SK-N-SH (cell line): ENCODE measurements around the gene PHOSPHO1. TPM values are rescaled to one million over a fixed set of nuclear protein-coding genes. Genes with fewer than 3 reads are reported as not detected.

ENCODE experiments used
- CTCF ChIA-PET: fragments of 300-600, 350-600 bp; formaldehyde crosslinking; extraction: SDS; loops from one replicate; lab custom pipeline; 2021; lab: Yijun Ruan, JAX
- POLR2A ChIA-PET: fragments of 350-600 bp; sonication (Branson Sonifier 250); formaldehyde crosslinking; extraction: SDS; loops from one replicate; lab custom pipeline; 2020; ENCODE audit warnings: antibody characterized with exemption, inconsistent platforms; lab: Yijun Ruan, JAX
- DNase-seq: peaks from one replicate; pipeline ENCODE4 v3.0.0; 2012
- H2AFZ ChIP-seq: fragments of 200-600 bp; sonication (generic); 2 replicates; pipeline ENCODE4 v1.8.1; 2016; ENCODE audit warnings: antibody characterized with exemption, mild to moderate bottlenecking, low read depth
- H3F3A ChIP-seq: fragments of 200-600 bp; sonication (generic); replicated peaks from 2 replicates; pipeline ENCODE3; 2016; ENCODE audit warnings: antibody characterized with exemption, mild to moderate bottlenecking; ENCODE audit not compliant: insufficient read depth
- H3K27ac ChIP-seq, 2 experiments: fragments of 200-500 bp in 1 of 2; fragments of 200-600 bp in 1 of 2; sonication (Bioruptor generic) in 1 of 2; sonication (generic), shearing (Covaris generic) in 1 of 2; 2 replicates each; pipeline versions ENCODE4 v1.5.1 to v1.6.1; 2014 to 2016; ENCODE audit warnings: low read depth in 2 of 2, inconsistent platforms in 1 of 2, low read length in 1 of 2, mild to moderate bottlenecking in 1 of 2, mixed read lengths in 1 of 2
- H3K27me3 ChIP-seq: fragments of 200-600 bp; sonication (generic), shearing (Covaris generic); 2 replicates; pipeline ENCODE4 v1.6.1; 2016; ENCODE audit warnings: mixed run types; ENCODE audit not compliant: insufficient read depth
- H3K36me3 ChIP-seq, 2 experiments: fragments of 200-500 bp in 1 of 2; fragments of 200-600 bp in 1 of 2; sonication (Bioruptor generic) in 1 of 2; sonication (generic) in 1 of 2; replicated peaks in 1 of 2; 2 replicates each; pipeline versions ENCODE3 to v1.5.1; 2014 to 2016; ENCODE audit warnings: low read length in 1 of 2, mild to moderate bottlenecking in 1 of 2; ENCODE audit not compliant: insufficient read depth in 2 of 2, control insufficient read depth in 1 of 2
- H3K4me1 ChIP-seq, 2 experiments: fragments of 200-500 bp in 1 of 2; fragments of 200-600 bp in 1 of 2; sonication (Bioruptor generic) in 1 of 2; sonication (generic), shearing (Covaris generic) in 1 of 2; 2 replicates each; pipeline versions ENCODE4 v1.5.1 to v1.6.1; 2014 to 2016; ENCODE audit warnings: low read depth in 1 of 2, low read length in 1 of 2, mixed run types in 1 of 2; ENCODE audit not compliant: insufficient read depth in 2 of 2, control insufficient read depth in 1 of 2
- H3K4me2 ChIP-seq: fragments of 200-600 bp; sonication (generic), shearing (Covaris generic); 2 replicates; pipeline ENCODE4 v1.6.1; 2017; ENCODE audit warnings: mixed run types
- H3K4me3 ChIP-seq, 2 experiments: fragments of 200-500 bp in 1 of 2; fragments of 200-600 bp in 1 of 2; sonication (Bioruptor generic) in 1 of 2; sonication (generic), shearing (Covaris generic) in 1 of 2; 2 replicates each; pipeline versions ENCODE4 v1.5.1 to v1.8.1; 2014 to 2016; ENCODE audit warnings: low read depth in 2 of 2, inconsistent platforms in 1 of 2, low read length in 1 of 2, mild to moderate bottlenecking in 1 of 2, mixed read lengths in 1 of 2, moderate library complexity in 1 of 2
- H3K79me2 ChIP-seq: fragments of 200-600 bp; sonication (generic); 2 replicates; pipeline ENCODE4 v1.8.1; 2017; ENCODE audit warnings: mild to moderate bottlenecking; ENCODE audit not compliant: insufficient read depth
- H3K9ac ChIP-seq: fragments of 200-600 bp; sonication (generic); 2 replicates; pipeline ENCODE4 v1.6.1; 2017; ENCODE audit warnings: mixed run types
- H3K9me2 ChIP-seq: fragments of 200-600 bp; sonication (generic); 2 replicates; pipeline ENCODE4 v1.6.1; 2017; ENCODE audit warnings: mixed run types
- H3K9me3 ChIP-seq: fragments of 200-600 bp; sonication (generic); 2 replicates; pipeline ENCODE4 v1.6.1; 2017; ENCODE audit warnings: mixed run types, mild to moderate bottlenecking, moderate library complexity
- H4K20me1 ChIP-seq: fragments of 200-600 bp; sonication (generic); 2 replicates; pipeline ENCODE4 v1.6.1; 2017; ENCODE audit warnings: mild to moderate bottlenecking, mixed run types; ENCODE audit not compliant: insufficient read depth
- CHD2 ChIP-seq: fragments of 150-350 bp; IDR thresholded peaks from 2 replicates; pipeline ENCODE4 v1.6.1; 2018; ENCODE audit warnings: low read length; ENCODE audit not compliant: partially characterized antibody
- CTCF ChIP-seq: fragments of 200-600 bp; sonication (generic); IDR thresholded peaks from 2 replicates; pipeline ENCODE4 v1.6.1; 2017; ENCODE audit warnings: antibody characterized with exemption, mild to moderate bottlenecking, moderate library complexity
- ELF1 ChIP-seq: IDR thresholded peaks from 2 replicates; pipeline ENCODE4 v1.4.0; 2012
- IRF3 ChIP-seq: fragments of 150-350 bp; IDR thresholded peaks from 2 replicates; pipeline ENCODE4 v1.6.1; 2016; ENCODE audit warnings: mild to moderate bottlenecking, low read depth, low read length
- JUND ChIP-seq: IDR thresholded peaks from 2 replicates; pipeline ENCODE4 v1.4.0; 2012
- MAX ChIP-seq: IDR thresholded peaks from 2 replicates; pipeline ENCODE4 v1.4.0; 2012; ENCODE audit warnings: low read depth
- NRF1 ChIP-seq: IDR thresholded peaks from 2 replicates; pipeline ENCODE4 v1.6.1; 2012; ENCODE audit warnings: low read depth, mild to moderate bottlenecking, low read length
- PBX3 ChIP-seq: IDR thresholded peaks from 2 replicates; pipeline ENCODE4; 2012
- RFX5 ChIP-seq: IDR thresholded peaks from 2 replicates; pipeline ENCODE4 v1.6.1; 2012; ENCODE audit warnings: mild to moderate bottlenecking, improper control_type of control experiment, low read length
- SIN3A ChIP-seq: IDR thresholded peaks from 2 replicates; pipeline ENCODE4 v1.6.1; 2012; ENCODE audit warnings: low read depth, mild to moderate bottlenecking, low read length, moderate library complexity, borderline replicate concordance
- TEAD4 ChIP-seq: IDR thresholded peaks from 2 replicates; pipeline ENCODE4 v1.4.0; 2012; ENCODE audit warnings: mild to moderate bottlenecking, borderline replicate concordance; ENCODE audit not compliant: insufficient read depth
- USF1 ChIP-seq: IDR thresholded peaks from 2 replicates; pipeline ENCODE4 v1.4.0; 2012; ENCODE audit warnings: low read depth, borderline replicate concordance
- USF2 ChIP-seq: fragments of 150-350 bp; IDR thresholded peaks from 2 replicates; pipeline ENCODE4 v1.6.1; 2017; ENCODE audit warnings: antibody characterized with exemption, low read length, low read depth, borderline replicate concordance
- ZBTB33 ChIP-seq: IDR thresholded peaks from 2 replicates; pipeline ENCODE4 v1.4.0; 2012; ENCODE audit warnings: low read depth, borderline replicate concordance
- WGBS: methylation state at CpG from one replicate; pipeline ENCODE4 v1.1.6; 2017; ENCODE audit warnings: low lambda C conversion rate; 5-methylcytosine and 5-hydroxymethylcytosine counted together
- polyA plus RNA-seq, 3 experiments: library from polyadenylated mRNA; depleted of rRNA; stranded (reverse); fragments of >200 nt; gene quantifications; 2 replicates each; pipeline ENCODE4 v1.2.3, GENCODE V29; 2012

Gene PHOSPHO1
- polyA plus RNA-seq, 1 of the 3 experiments (the other 2 are of a cell fraction): not detected

GRCh38 chr17:49223168-49223516 lies 7.4 kb downstream of the PHOSPHO1 start:
- Histone ChIP-seq H3K9ac (no peak overlapping the region), H3K36me3 (no peaks in the 10 kb centered on the region), H3K27ac (no peak overlapping the region), H3K4me2 (peak overlapping the region; percentile 35; the same call in 1 of the 2 replicates), H4K20me1 (no peaks in the 10 kb centered on the region), H3K9me2 (no peaks in the 10 kb centered on the region), H3K4me1 (no peaks in the 10 kb centered on the region), H3K79me2 (no peaks in the 10 kb centered on the region), H3F3A (peaks cover 3% of the 10 kb centered on the region), H3K27me3 (peaks cover 43% of the 10 kb centered on the region), H2AFZ (no peak overlapping the region), H3K4me3 (peak overlapping the region in 1 of 2 experiments; percentile 44; a peak in 2 of 4 replicates), H3K9me3 (no peaks in the 10 kb centered on the region)
- ChIA-PET CTCF (interaction anchor here (1.0 to 1.9 kb wide), 10 partner anchors 9 to 177 kb away, joined by 3 to 10 read pairs (median 4); no protein-coding TSS in a partner anchor), POLR2A (no interaction called here)
- TF ChIP-seq USF1 (no peak), MAX (no peak), SIN3A (no peak), USF2 (no peak), CHD2 (no peak), NRF1 (no peak), PBX3 (no peak), TEAD4 (no peak), CTCF (no peak), ZBTB33 (no peak), ELF1 (no peak), RFX5 (no peak), JUND (no peak), IRF3 (no peak)
- DNase-seq: no peak
- 18% methylated on average over 9 of the region's 9 CpGs for WGBS
